Activated CD4-positive, CD25-positive, alpha-beta regulatory T cell treated with anti-CD3 and anti-CD28 coated beads, Interleukin-2, amount 50 U/mL, for 72 hours (primary cell): ENCODE measurements around the gene TMEM121B.
"Not testable (repeated sequence)": the region's sequence is repeated elsewhere in the genome, so short reads cannot be mapped to it uniquely, and the experiment has no call there.

Experiments used
- DNase-seq: peaks from one replicate; pipeline ENCODE4 v3.0.0; 2021

Gene TMEM121B

DNA sequence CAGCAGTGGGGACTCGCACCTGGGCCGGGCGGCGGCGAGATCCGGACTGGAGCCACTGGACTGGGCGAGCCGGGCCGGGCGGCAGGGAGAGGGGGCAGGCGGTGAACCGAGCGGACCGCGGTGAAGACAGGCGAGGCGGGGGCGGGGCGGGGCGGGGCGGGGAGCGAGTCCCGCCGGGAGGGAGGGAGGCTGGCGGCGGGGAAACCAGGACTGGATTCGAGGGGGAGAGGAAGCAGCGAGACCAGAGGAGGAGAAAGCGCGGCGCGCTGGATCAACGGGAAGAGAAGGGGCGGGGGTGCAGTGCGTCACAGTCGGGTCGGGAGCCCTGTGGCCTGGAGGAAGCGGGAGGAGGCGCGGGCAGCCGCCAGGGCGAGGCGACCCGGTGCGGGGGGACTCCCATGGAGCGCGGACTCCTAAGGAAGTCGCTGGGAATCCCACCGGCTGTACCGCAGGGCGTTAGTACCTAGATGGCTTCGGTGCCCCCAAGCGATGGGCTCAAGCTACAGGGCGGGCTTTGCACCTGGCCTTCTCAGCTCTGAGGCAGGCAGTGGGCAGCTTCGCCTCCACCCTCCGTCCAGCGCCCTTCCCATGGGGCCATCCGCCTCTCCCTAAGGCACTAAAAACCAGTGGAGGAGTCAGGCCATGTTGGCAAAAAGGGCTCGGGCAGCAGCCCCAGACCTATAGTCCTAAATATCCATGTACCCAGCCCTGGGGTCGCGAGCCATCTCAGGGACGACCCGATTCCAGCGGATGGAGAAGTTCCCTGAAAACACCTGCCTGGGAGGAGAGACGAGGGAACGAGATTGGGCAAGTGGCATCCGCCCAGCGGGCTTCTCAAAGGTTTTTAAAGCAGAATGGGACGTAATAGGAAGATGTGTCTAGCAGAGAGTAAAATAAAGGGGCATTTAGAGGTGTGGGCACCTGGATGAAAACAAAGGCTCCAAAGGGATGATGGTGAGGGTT, at the start of gene TMEM121B:
TSS of gene TMEM121B (minus strand) at position 128 of the 963 bp plus-strand sequence. CDS start 233 bp downstream, outside the sequence.
- no peak for DNase-seq

GRCh38 chr22:17167486-17167885, 46.3 kb upstream of the TMEM121B start:
- no peak for DNase-seq

GRCh38 chr22:17164392-17165024, 43.3 kb upstream of the TMEM121B start:
- no peak for DNase-seq

DNA sequence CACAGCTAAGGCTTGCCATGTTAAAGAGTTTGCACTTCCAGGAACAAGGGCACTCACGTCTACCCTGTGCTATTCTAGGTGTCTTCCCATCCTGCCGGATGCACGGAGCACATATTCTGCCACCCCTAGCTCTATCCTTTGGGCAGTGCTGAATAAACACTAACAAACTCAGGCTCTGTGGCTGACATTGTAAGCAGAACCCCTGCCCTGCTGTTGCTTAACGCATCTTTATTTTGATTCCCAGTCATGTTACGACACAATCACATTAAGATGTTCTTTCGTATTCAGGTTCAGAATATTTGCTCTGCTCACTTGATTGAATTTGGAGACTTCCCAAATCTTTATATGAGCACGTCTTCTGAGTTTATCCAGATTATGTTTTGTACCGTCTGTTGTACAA, 41.6 kb upstream of the TMEM121B start:
- DNase-seq, result no peak

DNA sequence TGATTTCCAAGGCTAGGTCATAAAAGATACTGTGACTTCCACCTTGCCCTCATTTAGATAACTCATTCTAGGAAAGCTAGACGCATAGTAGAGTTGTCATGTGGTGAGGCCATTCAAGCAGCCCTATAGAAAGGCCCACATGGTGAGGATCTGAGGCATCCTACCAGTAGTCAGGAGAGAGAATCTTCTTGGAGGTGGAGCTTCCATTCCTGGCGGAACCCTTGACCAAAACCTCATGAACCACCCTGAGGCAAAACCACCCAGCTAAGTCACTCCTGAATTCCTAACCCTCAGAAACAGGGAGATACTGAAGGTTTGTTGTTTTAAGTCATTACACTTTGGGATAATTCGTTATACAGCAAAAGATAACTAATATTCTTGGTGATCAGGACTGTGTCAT, 40.8 kb upstream of the TMEM121B start:
- no peak for DNase-seq

DNA sequence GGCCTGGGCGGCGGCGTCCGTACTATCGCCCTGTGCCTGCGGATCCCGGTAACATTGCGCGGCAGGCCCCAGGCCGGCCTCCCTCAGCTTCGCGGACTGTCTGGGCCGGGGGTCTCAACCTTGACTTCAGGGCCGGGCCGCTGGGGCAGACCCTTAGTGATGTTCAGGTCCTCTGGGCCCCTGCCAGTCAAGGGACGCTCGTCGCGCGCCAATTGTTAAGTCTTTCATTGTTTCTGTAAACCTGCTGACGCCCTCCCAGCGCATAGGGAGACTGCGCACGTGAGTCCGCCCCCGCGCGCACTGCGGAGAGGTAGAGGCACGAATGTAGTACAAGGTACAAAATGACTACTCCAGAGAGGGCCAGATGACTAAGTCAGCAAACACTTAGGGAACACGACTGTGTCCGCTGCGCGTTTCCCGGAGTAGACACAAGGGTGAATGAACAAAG, 38.4 kb upstream of the TMEM121B start:
- peak; percentile 66 for DNase-seq

DNA sequence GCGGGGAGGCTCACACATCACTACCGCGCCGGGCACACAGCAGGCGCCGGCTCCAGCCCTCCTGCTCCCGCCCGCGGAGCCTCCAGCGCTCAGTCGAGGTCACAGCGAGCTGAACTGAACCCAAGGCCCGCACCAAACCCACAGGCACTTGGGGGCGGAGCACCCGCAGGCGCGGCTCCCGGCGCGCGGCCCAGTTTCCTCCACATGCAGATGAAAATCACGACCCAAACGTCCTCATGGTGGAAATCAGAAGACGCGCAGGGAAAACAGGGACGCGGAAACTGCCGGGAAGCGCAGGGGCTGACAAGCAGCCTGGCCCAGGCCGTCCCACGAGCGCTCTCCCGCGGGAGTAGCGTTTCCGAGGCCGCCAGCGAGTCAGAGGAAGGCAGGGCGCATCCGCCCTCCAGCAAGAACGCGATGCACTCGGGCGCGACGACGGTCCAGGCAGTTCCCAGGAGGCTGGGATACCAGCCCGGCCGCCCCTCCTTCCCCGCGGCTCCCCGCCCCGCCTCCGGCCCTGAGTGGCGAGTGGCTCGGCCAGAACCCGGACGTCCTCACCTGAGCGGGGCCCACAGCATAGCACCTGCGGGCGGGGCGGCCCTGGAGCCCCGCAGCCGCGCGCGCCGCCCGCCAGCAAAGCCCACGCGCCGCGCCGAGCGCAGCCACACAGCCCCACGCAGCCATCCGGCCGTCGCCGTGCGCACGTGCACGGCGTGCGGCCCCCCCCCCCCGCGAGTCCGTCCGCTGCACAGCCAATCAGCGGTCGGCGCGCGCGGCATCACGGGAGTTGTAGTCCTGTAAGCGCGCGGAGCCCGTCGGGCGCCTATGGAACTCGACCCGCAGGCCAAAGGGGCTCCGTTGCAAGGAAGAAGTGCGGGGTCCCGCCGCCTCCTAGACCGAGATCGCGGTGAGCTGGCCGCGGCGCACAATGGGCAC, 37.7 kb upstream of the TMEM121B start, which contains the start of gene HDHD5:
TSS of gene HDHD5 (minus strand) at position 710 of the 936 bp plus-strand sequence. CDS start at position 684, 26 bp downstream.
- peak; percentile 87 for DNase-seq

- no peak for DNase-seq
Measured at GRCh38 chr22:17158176-17158567, 37.0 kb upstream of the TMEM121B start.

- no peak for DNase-seq
Measured at GRCh38 chr22:17157714-17158113, 36.6 kb upstream of the TMEM121B start.

DNA sequence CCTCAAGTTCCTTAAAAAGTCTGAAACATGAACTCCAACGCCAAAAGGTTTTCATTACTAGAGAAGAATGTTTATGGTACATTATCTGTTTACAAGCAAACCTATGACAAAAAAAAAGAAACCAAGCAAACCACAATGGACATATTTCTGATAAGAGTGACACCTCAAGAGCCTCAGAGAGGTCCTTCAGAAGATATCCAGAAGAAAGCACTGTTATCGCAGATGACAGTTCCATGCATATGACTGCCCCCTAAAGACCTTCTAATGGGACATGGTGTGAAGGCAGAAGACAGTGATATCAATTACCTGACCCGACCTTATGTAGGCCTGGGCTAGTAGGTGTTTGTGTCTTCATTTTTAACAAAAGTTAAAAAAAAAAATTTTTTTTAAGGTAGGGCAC, 34.8 kb upstream of the TMEM121B start:
- no peak for DNase-seq

GRCh38 chr22:17152971-17153370, 31.8 kb upstream of the TMEM121B start:
- no peak for DNase-seq

DNA sequence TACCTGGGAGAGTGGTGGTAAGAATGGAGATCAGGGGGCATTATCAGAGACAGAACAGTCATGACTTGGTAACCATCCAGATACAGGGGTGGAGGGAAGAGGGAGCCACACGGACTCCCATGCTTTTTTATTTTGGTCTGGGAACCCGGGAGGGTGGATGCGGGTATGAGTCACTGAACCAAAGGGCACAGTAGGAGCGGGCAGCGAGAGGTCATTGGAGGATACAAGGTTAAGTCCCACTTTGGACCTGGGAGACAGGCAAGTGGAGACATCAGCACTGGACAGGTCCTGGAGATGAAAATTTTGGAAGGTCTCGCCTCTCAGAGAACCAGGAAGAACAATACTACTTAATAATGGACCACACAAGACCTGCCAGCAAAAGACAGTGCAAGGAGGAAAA, 31.2 kb upstream of the TMEM121B start:
- no peak for DNase-seq

GRCh38 chr22:17149076-17149815, 28.1 kb upstream of the TMEM121B start:
- DNase-seq, result no peak

GRCh38 chr22:17147458-17147857, 26.3 kb upstream of the TMEM121B start:
- DNase-seq, result not testable (repeated sequence)

- no peak for DNase-seq
Measured at GRCh38 chr22:17145021-17145680, 24.0 kb upstream of the TMEM121B start.

- DNase-seq, result no peak
Measured at GRCh38 chr22:17143826-17144225, 22.7 kb upstream of the TMEM121B start.

DNA sequence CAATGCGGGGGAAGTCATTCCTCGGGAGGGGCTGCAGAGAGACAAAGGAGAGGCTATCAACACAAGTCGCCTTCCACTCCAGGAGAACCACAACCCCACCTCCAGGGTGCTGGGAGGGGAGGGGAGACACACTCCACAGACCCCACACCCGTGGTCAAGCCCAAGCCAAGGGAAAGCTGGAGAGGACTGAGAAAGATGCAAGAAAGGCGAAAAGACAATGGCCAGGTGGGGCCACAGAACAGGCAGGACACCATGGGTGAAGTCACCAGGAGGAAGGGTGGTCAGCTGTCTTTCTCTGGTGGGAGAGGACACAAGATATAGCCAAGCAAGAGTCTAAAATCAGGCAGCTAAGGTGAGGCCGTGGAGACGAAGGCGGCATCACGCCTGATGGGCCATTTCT, 21.9 kb upstream of the TMEM121B start:
- DNase-seq, result no peak

GRCh38 chr22:17140826-17141766, 19.9 kb upstream of the TMEM121B start:
- no peak for DNase-seq

DNA sequence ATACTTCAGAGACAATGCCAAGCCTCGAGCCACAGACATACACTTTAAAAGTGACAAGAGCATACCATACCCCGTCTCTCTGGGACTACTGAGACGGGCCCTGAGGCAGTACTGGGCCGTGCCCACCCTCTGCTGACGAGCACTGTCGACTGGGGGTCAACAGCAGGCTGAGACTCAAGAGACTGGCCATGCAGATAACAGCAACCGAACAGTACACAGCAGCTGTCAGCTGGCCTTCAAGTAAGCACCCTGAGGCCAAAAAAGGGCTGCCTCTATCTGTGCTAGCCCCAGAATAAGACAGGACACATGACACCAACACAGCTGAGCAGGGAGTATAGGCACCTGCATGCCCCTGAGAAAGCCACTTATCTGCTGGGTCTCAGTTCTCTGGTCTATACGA, 18.9 kb upstream of the TMEM121B start:
- DNase-seq, result no peak

DNA sequence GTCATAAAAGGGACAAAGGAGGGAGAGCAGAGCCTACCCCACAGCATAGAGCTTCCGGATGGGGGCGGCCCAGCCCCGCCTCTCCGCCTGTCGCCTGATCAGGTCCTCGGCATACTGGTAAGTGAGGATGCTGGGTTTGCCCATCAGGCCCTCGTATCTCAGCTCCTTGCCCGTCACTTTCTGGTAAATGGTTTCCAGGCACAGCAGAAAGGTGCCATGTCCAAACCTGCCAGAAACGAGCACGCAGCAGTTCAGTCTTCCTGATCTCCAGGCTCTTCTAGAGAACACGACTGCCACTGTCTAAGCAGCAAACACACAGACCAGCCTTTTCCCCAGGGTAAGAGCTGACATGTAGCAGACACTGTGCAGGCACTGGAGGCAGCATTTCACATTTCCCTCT, 17.4 kb upstream of the TMEM121B start:
- DNase-seq, result no peak
